Effector memory CD8-positive, alpha-beta T cell (primary cell): ENCODE data around the gene GPR89A.
A peak's percentile ranks its signal among the peaks of the same experiment; 100 is the strongest.
"Not testable (repeated sequence)": the region's sequence is repeated elsewhere in the genome, so short reads cannot be mapped to it uniquely, and the experiment has no call there.

Experiments
- ATAC-seq: fragments of 150-1000 bp; cut with Tn5 transposase; replicated peaks from 2 replicates; pipeline ENCODE4 v1.10.0; 2021; ENCODE audit warnings: mild to moderate bottlenecking, moderate library complexity
- DNase-seq, 3 experiments: peaks; one replicate each; pipeline ENCODE4 v3.0.0; 2021
- H3K27ac Mint-ChIP-seq, 2 donors: one replicate each; pipeline ENCODE4 v1.8.0; 2022; ENCODE audit warnings: mild to moderate bottlenecking in 2 of 2, mixed read lengths in 2 of 2, moderate library complexity in 2 of 2
- H3K27me3 Mint-ChIP-seq, 2 donors: one replicate each; pipeline ENCODE4 v1.8.0; 2022; ENCODE audit warnings: mixed read lengths in 2 of 2
- H3K36me3 Mint-ChIP-seq: one replicate; pipeline ENCODE4 v1.8.0; 2022; ENCODE audit warnings: mild to moderate bottlenecking, moderate library complexity, mixed read lengths; ENCODE audit not compliant: insufficient read depth
- H3K4me1 Mint-ChIP-seq, 2 donors: one replicate each; pipeline ENCODE4 v1.8.0; 2022; ENCODE audit warnings: low read depth in 2 of 2, mixed read lengths in 2 of 2
- H3K4me3 Mint-ChIP-seq, 2 donors: one replicate each; pipeline ENCODE4 v1.8.0; 2022; ENCODE audit warnings: mild to moderate bottlenecking in 2 of 2, mixed read lengths in 2 of 2, moderate library complexity in 2 of 2
- H3K9me3 Mint-ChIP-seq, 2 donors: one replicate each; pipeline ENCODE4 v1.8.0; 2022; ENCODE audit warnings: mixed read lengths in 2 of 2

The GPR89A gene

GRCh38 chr1:145641886-145642285 is 34.1 kb downstream of the GPR89A start:
- ATAC-seq, H3K9me3 Mint-ChIP-seq, H3K27me3 Mint-ChIP-seq, H3K36me3 Mint-ChIP-seq, DNase-seq, H3K4me3 Mint-ChIP-seq, H3K27ac Mint-ChIP-seq, H3K4me1 Mint-ChIP-seq: not testable (repeated sequence)

- H3K4me3 Mint-ChIP-seq, H3K27me3 Mint-ChIP-seq, H3K4me1 Mint-ChIP-seq, DNase-seq, H3K9me3 Mint-ChIP-seq, H3K27ac Mint-ChIP-seq, H3K36me3 Mint-ChIP-seq: not testable (repeated sequence)
- peak; percentile 78 for ATAC-seq
Observed at GRCh38 chr1:145643990-145644389, 36.2 kb downstream of the GPR89A start.

- not testable (repeated sequence) for H3K4me1 Mint-ChIP-seq, H3K27me3 Mint-ChIP-seq, H3K36me3 Mint-ChIP-seq, H3K4me3 Mint-ChIP-seq, DNase-seq, H3K9me3 Mint-ChIP-seq, H3K27ac Mint-ChIP-seq, ATAC-seq
Observed at GRCh38 chr1:145656245-145656943, 48.6 kb downstream of the GPR89A start.

- not testable (repeated sequence) for H3K4me1 Mint-ChIP-seq, H3K36me3 Mint-ChIP-seq, ATAC-seq, H3K9me3 Mint-ChIP-seq, H3K27ac Mint-ChIP-seq, DNase-seq, H3K27me3 Mint-ChIP-seq, H3K4me3 Mint-ChIP-seq
Observed at GRCh38 chr1:145662502-145662901, 54.7 kb downstream of the GPR89A start.

GRCh38 chr1:145665015-145665414 is 57.2 kb downstream of the GPR89A start:
- DNase-seq, H3K9me3 Mint-ChIP-seq, H3K4me3 Mint-ChIP-seq, H3K4me1 Mint-ChIP-seq, H3K27me3 Mint-ChIP-seq, H3K36me3 Mint-ChIP-seq, ATAC-seq, H3K27ac Mint-ChIP-seq: not testable (repeated sequence)

GRCh38 chr1:145670995-145671745 is 63.4 kb downstream of the GPR89A start:
- not testable (repeated sequence) for DNase-seq, H3K27me3 Mint-ChIP-seq, H3K4me3 Mint-ChIP-seq, H3K36me3 Mint-ChIP-seq, H3K9me3 Mint-ChIP-seq, ATAC-seq, H3K27ac Mint-ChIP-seq
- H3K4me1 Mint-ChIP-seq = peaks cover 6 to 12% of the 10 kb centered on the region in 2 donors

GRCh38 chr1:145673217-145673616 is 65.4 kb downstream of the GPR89A start:
- H3K4me3 Mint-ChIP-seq, H3K27ac Mint-ChIP-seq, DNase-seq, H3K9me3 Mint-ChIP-seq, H3K27me3 Mint-ChIP-seq, H3K36me3 Mint-ChIP-seq, ATAC-seq: not testable (repeated sequence)
- H3K4me1 Mint-ChIP-seq = peaks cover 6 to 12% of the 10 kb centered on the region in 2 donors

- not testable (repeated sequence) for ATAC-seq
Observed at GRCh38 chr1:145684858-145685257, 77.1 kb downstream of the GPR89A start.

GRCh38 chr1:145686078-145686477 is 78.3 kb downstream of the GPR89A start:
- not testable (repeated sequence) for H3K4me3 Mint-ChIP-seq, H3K27ac Mint-ChIP-seq, ATAC-seq, H3K36me3 Mint-ChIP-seq, H3K9me3 Mint-ChIP-seq, H3K27me3 Mint-ChIP-seq, DNase-seq
- H3K4me1 Mint-ChIP-seq = peaks cover 24 to 25% of the 10 kb centered on the region in 2 donors

More at GRCh38 chr1:145684858-145685257, 77.1 kb downstream of the GPR89A start:
- H3K36me3 Mint-ChIP-seq, H3K27me3 Mint-ChIP-seq, DNase-seq, H3K9me3 Mint-ChIP-seq, H3K4me3 Mint-ChIP-seq, H3K27ac Mint-ChIP-seq: not testable (repeated sequence)
- peaks cover 14 to 17% of the 10 kb centered on the region in 2 donors for H3K4me1 Mint-ChIP-seq

- ATAC-seq (no peak), DNase-seq (no peak)
- H3K27me3 Mint-ChIP-seq = no peaks in the 10 kb centered on the region
- peak overlapping the region; percentile 70 to 95 for H3K27ac Mint-ChIP-seq
- H3K9me3 Mint-ChIP-seq = no peaks in the 10 kb centered on the region
- H3K36me3 Mint-ChIP-seq = no peaks in the 10 kb centered on the region
- H3K4me1 Mint-ChIP-seq = peaks cover 29 to 36% of the 10 kb centered on the region in 2 donors
- H3K4me3 Mint-ChIP-seq = peak overlapping the region; percentile 16 to 40
Observed at GRCh38 chr1:145688328-145688727, 80.5 kb downstream of the GPR89A start.

- Mint-ChIP-seq H3K27me3 (no peaks in the 10 kb centered on the region), H3K36me3 (no peaks in the 10 kb centered on the region), H3K9me3 (no peaks in the 10 kb centered on the region), H3K27ac (peak overlapping the region; percentile 92 to 95), H3K4me1 (peaks cover 29 to 36% of the 10 kb centered on the region in 2 donors), H3K4me3 (peak overlapping the region; percentile 44 to 72)
- ATAC-seq (no peak), DNase-seq (no peak)
Observed at GRCh38 chr1:145688924-145689323, 81.1 kb downstream of the GPR89A start.

- Mint-ChIP-seq H3K36me3 (no peaks in the 10 kb centered on the region), H3K27ac (peak overlapping the region; percentile 92 to 95), H3K4me3 (peak overlapping the region; percentile 44 to 72), H3K27me3 (no peaks in the 10 kb centered on the region), H3K4me1 (peaks cover 32 to 36% of the 10 kb centered on the region in 2 donors), H3K9me3 (no peaks in the 10 kb centered on the region)
- DNase-seq (no peak), ATAC-seq (no peak)
Observed at GRCh38 chr1:145689922-145690321, 82.1 kb downstream of the GPR89A start.

- Mint-ChIP-seq H3K4me3 (peak overlapping the region; percentile 44 to 72), H3K9me3 (no peaks in the 10 kb centered on the region), H3K36me3 (no peaks in the 10 kb centered on the region), H3K27ac (peak overlapping the region; percentile 92 to 95), H3K4me1 (peaks cover 32 to 39% of the 10 kb centered on the region in 2 donors), H3K27me3 (no peaks in the 10 kb centered on the region)
- peak; percentile 27 to 50 (median 43) for DNase-seq
- ATAC-seq = peak; percentile 98
Observed at GRCh38 chr1:145690587-145691558, 83.1 kb downstream of the GPR89A start.
